Measurements from ENCODE around the gene CDH23. TPM values are rescaled to one million over a fixed set of nuclear protein-coding genes. Genes with fewer than 3 reads are reported as not detected.
A peak's percentile ranks its signal among the peaks of the same experiment; 100 is the strongest.

CDH23 gene
- total and polyA plus RNA-seq, 2 donors (not counting 1 experiment from before 2014, with no cell fraction given), result 0.37 to 0.89 TPM

DNA sequence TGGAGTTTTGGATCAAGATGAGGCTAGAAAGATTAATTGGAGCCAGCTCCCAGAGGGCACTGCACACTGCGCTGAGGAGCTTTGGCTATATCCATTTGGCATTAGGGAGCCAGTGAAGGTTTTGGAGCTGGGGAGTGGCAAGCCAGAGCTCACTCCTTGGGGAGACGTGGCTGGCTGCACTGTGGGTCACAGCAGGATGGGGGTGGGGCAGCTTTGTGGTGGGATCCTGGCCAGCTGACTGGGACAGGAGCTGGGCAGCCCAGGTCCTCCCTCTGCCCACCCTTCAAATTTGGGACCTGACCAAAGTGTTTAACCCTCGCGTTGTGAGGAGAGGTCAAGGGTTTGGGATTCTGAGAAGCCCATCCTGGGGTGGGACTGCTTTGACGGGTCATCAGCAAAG lies 317.9 kb downstream of the CDH23 start:
- CTCF ChIA-PET, result interaction anchor here (0.7 to 14.0 kb wide), 8 partner anchors 9 to 319 kb away, joined by 3 to 199 read pairs (median 4); partner anchors contain the start of gene VSIR
- H2AFZ ChIP-seq (ENCODE audit: insufficient read depth, low read depth, low read length, poor library complexity, severe bottlenecking), result no peak overlapping the region
- WGBS (ENCODE audit: insufficient coverage), result 68% methylated on average over 2 of the region's 5 CpGs

DNA sequence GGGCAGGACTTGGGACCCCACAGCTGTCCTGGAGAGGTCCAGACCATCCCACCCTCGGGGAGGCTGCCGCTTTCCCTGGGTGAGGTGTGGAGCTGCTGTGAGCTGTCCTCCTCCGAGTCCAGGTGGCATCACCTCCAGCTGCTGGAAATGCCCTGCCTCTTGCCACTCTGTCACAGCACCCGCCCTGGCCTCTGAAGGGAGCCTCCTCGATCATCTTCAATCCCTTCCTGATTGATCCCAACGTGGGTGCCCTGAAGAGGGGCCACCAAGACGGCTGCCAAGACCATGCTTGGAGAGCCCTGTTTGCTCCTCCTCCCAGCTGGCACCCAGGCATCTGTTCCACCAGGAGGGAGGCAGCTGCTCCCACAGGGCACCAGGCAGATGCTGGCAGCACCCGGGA lies 318.3 kb downstream of the CDH23 start:
- H3K4me3 Mint-ChIP-seq, result no peak overlapping the region
- no peak overlapping the region for H3K4me3 ChIP-seq (ENCODE audit: control extremely low read depth in 1 of 5, extremely low read depth in 1 of 5, insufficient read depth in 1 of 5, low read depth in 2 of 5, low read length in 4 of 5)
- peaks cover 0 to 3% (median 0%) of the 10 kb centered on the region in 4 experiments for H3K27me3 ChIP-seq (replicated peaks in 1 of 4; ENCODE audit: control extremely low read depth in 1 of 4, control insufficient read depth in 3 of 4, insufficient read depth in 4 of 4, low read length in 3 of 4)

More for the DNA sequence above, 317.9 kb downstream of the CDH23 start:
- Histone ChIP-seq H3K4me1 (ENCODE audit: control insufficient read depth in 2 of 2, insufficient read depth in 2 of 2, low read length in 2 of 2) (peaks cover 34 to 43% of the 10 kb centered on the region in 2 donors), H3K27ac (ENCODE audit: low read length in 2 of 2) (no peak overlapping the region), H3K4me3 (ENCODE audit: control extremely low read depth in 1 of 5, extremely low read depth in 1 of 5, insufficient read depth in 1 of 5, low read depth in 2 of 5, low read length in 4 of 5) (no peak overlapping the region), H3K36me3 (replicated peaks in 1 of 2; ENCODE audit: control extremely low read depth in 1 of 2, control insufficient read depth in 1 of 2, extremely low read depth in 1 of 2, insufficient read depth in 2 of 2, low read length in 1 of 2) (no peaks in the 10 kb centered on the region), H3K9me3 (ENCODE audit: control extremely low read depth in 1 of 3, control insufficient read depth in 2 of 3, insufficient read depth in 1 of 3, low read length in 2 of 3) (no peaks in the 10 kb centered on the region), H3K9ac (ENCODE audit: low read length) (no peak overlapping the region), H3K4me2 (replicated peaks; ENCODE audit: low read depth, low read length, poor library complexity, severe bottlenecking) (peak overlapping the region; percentile 53), H3K27me3 (replicated peaks in 1 of 4; ENCODE audit: control extremely low read depth in 1 of 4, control insufficient read depth in 3 of 4, insufficient read depth in 4 of 4, low read length in 3 of 4) (no peaks in the 10 kb centered on the region), H4K20me1 (ENCODE audit: control insufficient read depth, insufficient read depth, low read length, poor library complexity, severe bottlenecking) (no peaks in the 10 kb centered on the region), H3K79me2 (ENCODE audit: control insufficient read depth, insufficient read depth, low read length) (no peaks in the 10 kb centered on the region)
- H3K27me3 Mint-ChIP-seq, result no peaks in the 10 kb centered on the region
- no peak for TF ChIP-seq EZH2 (IDR thresholded peaks at IDR 0.05; ENCODE audit: borderline replicate concordance, insufficient read depth, low read depth, low read length, poor library complexity, severe bottlenecking)
- TF ChIP-seq, protein P1, sequence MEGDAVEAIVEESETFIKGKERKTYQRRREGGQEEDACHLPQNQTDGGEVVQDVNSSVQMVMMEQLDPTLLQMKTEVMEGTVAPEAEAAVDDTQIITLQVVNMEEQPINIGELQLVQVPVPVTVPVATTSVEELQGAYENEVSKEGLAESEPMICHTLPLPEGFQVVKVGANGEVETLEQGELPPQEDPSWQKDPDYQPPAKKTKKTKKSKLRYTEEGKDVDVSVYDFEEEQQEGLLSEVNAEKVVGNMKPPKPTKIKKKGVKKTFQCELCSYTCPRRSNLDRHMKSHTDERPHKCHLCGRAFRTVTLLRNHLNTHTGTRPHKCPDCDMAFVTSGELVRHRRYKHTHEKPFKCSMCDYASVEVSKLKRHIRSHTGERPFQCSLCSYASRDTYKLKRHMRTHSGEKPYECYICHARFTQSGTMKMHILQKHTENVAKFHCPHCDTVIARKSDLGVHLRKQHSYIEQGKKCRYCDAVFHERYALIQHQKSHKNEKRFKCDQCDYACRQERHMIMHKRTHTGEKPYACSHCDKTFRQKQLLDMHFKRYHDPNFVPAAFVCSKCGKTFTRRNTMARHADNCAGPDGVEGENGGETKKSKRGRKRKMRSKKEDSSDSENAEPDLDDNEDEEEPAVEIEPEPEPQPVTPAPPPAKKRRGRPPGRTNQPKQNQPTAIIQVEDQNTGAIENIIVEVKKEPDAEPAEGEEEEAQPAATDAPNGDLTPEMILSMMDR (IDR thresholded peaks at IDR 0.05), result no peak
- H3K27ac Mint-ChIP-seq, result peak overlapping the region; percentile 73
- no peaks in the 10 kb centered on the region for H3K9me3 Mint-ChIP-seq (ENCODE audit: insufficient read depth)
- ATAC-seq (ENCODE audit: low read depth) (no peak), DNase-seq (no peak)
- intact Hi-C loops (cut with micrococcal nuclease), result no loop called here
- H3K4me3 Mint-ChIP-seq, result no peak overlapping the region
- POLR2A ChIA-PET, result interaction anchor here (0.6 kb wide), 1 partner anchor 92 kb away, joined by 6 read pairs; no protein-coding TSS in a partner anchor
- H3K4me1 Mint-ChIP-seq, result peaks cover 38% of the 10 kb centered on the region

More for the DNA sequence above, 318.3 kb downstream of the CDH23 start:
- Histone ChIP-seq H3K27ac (ENCODE audit: low read length in 2 of 2) (no peak overlapping the region), H3K4me1 (ENCODE audit: control insufficient read depth in 2 of 2, insufficient read depth in 2 of 2, low read length in 2 of 2) (peaks cover 34 to 43% of the 10 kb centered on the region in 2 donors), H3K4me2 (replicated peaks; ENCODE audit: low read depth, low read length, poor library complexity, severe bottlenecking) (peak overlapping the region; percentile 53), H3K79me2 (ENCODE audit: control insufficient read depth, insufficient read depth, low read length) (no peaks in the 10 kb centered on the region), H3K9me3 (ENCODE audit: control extremely low read depth in 1 of 3, control insufficient read depth in 2 of 3, insufficient read depth in 1 of 3, low read length in 2 of 3) (no peaks in the 10 kb centered on the region), H4K20me1 (ENCODE audit: control insufficient read depth, insufficient read depth, low read length, poor library complexity, severe bottlenecking) (no peaks in the 10 kb centered on the region), H3K36me3 (replicated peaks in 1 of 2; ENCODE audit: control extremely low read depth in 1 of 2, control insufficient read depth in 1 of 2, extremely low read depth in 1 of 2, insufficient read depth in 2 of 2, low read length in 1 of 2) (no peaks in the 10 kb centered on the region), H3K9ac (ENCODE audit: low read length) (no peak overlapping the region), H2AFZ (ENCODE audit: insufficient read depth, low read depth, low read length, poor library complexity, severe bottlenecking) (no peak overlapping the region)
- ATAC-seq (ENCODE audit: low read depth) (no peak), DNase-seq (no peak)
- WGBS (ENCODE audit: insufficient coverage), result 89% methylated on average over 8 of the region's 8 CpGs
- Mint-ChIP-seq H3K4me1 (peaks cover 34% of the 10 kb centered on the region), H3K27ac (no peak overlapping the region), H3K9me3 (ENCODE audit: insufficient read depth) (no peaks in the 10 kb centered on the region), H3K27me3 (no peaks in the 10 kb centered on the region)
- CTCF ChIA-PET, result interaction anchor here (1.0 to 14.0 kb wide), 6 partner anchors 9 to 181 kb away, joined by 3 to 199 read pairs (median 4); partner anchors contain the start of gene VSIR
- TF ChIP-seq, protein P1 (IDR thresholded peaks at IDR 0.05), result no peak
- TF ChIP-seq EZH2 (IDR thresholded peaks at IDR 0.05; ENCODE audit: borderline replicate concordance, insufficient read depth, low read depth, low read length, poor library complexity, severe bottlenecking), result no peak
- POLR2A ChIA-PET, result interaction anchor here (0.6 kb wide), 1 partner anchor 92 kb away, joined by 6 read pairs; no protein-coding TSS in a partner anchor
- intact Hi-C loops (cut with micrococcal nuclease), result no loop called here
